GM12892 (cell line): Measurements from ENCODE around the gene DENND2D.

Experiments
- POLR2A ChIP-seq: IDR thresholded peaks from 2 replicates; pipeline ENCODE4 v1.6.1; 2011; ENCODE audit warnings: low read depth, low read length, control low read depth
- POLR2AphosphoS5 ChIP-seq: IDR thresholded peaks from 2 replicates; pipeline ENCODE4 v1.6.1; 2011; ENCODE audit warnings: low read depth, low read length, control low read depth
- TAF1 ChIP-seq: IDR thresholded peaks from 2 replicates; pipeline ENCODE4 v1.6.1; 2011; ENCODE audit warnings: low read depth, mild to moderate bottlenecking, control low read depth, low read length, borderline replicate concordance

- TF ChIP-seq POLR2A = no peak
- TF ChIP-seq POLR2AphosphoS5 = no peak
- no peak for TF ChIP-seq TAF1
Measured at GRCh38 chr1:111242805-111243523, 42.5 kb upstream of the DENND2D start.
